ENCODE measurements around the gene RNF166. TPM values are rescaled to one million over a fixed set of nuclear protein-coding genes. Genes with fewer than 3 reads are reported as not detected.

Gene RNF166
- total RNA-seq, 1 experiment from 2014 or later: 26.5 TPM

DNA sequence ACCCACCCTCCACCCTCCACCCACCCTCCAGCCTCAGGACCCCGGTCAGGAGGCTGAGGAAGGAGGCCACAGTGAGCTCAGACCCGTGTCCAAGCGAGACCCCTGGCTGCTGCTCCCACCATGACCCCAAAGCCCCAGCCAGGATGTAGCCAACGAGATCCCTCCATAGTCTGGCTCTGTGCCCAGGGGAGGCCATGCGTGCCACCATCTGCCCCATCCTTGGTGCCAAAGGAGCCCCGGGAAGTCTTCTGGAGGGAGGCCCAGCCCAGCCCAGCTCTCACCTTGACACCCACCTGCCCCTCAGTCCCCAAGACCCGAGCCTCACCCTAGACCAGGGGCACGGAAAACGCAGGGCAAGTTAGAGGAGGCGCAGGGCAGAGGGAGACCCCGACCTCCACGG, 44.6 kb upstream of the RNF166 start:
- Histone ChIP-seq H3K23ac (ENCODE audit: insufficient read length, low read depth, low read length) (no peak overlapping the region), H3T11ph (ENCODE audit: low read length) (no peak overlapping the region), H4K20me1 (ENCODE audit: control insufficient read depth, insufficient read depth, insufficient read length) (no peaks in the 10 kb centered on the region), H2AK5ac (ENCODE audit: insufficient read length, low read length) (no peak overlapping the region), H3K79me2 (ENCODE audit: insufficient read depth, low read length) (no peaks in the 10 kb centered on the region), H3K4me1 (ENCODE audit: insufficient read depth, low read length) (no peaks in the 10 kb centered on the region), H3K27ac (ENCODE audit: insufficient read length, low read depth, low read length) (no peak overlapping the region), H3K27me3 (ENCODE audit: insufficient read depth, low read length) (no peaks in the 10 kb centered on the region), H3K23me2 (ENCODE audit: insufficient read length, low read depth, low read length, poor library complexity, severe bottlenecking) (no peaks in the 10 kb centered on the region), H2AFZ (ENCODE audit: low read length) (no peak overlapping the region), H2BK5ac (ENCODE audit: insufficient read length, low read length) (no peak overlapping the region), H3K56ac (ENCODE audit: insufficient read length, low read depth, low read length) (no peak overlapping the region), H3K18ac (ENCODE audit: insufficient read length, low read depth, low read length) (no peak overlapping the region), H3K9ac (ENCODE audit: extremely low read depth, insufficient read length, low read length) (no peak overlapping the region), H3K4ac (ENCODE audit: low read depth, low read length) (no peak overlapping the region), H4K8ac (replicated peaks; ENCODE audit: insufficient read length, low read depth, low read length) (no peak overlapping the region), H3K79me1 (ENCODE audit: insufficient read depth, low read depth, low read length, poor library complexity, severe bottlenecking) (no peaks in the 10 kb centered on the region), H4K5ac (ENCODE audit: insufficient read length, low read depth, low read length) (no peak overlapping the region), H2BK20ac (ENCODE audit: low read depth, low read length, poor library complexity, severe bottlenecking) (no peak overlapping the region), H2BK15ac (ENCODE audit: low read depth, low read length) (no peak overlapping the region), H3K4me2 (ENCODE audit: insufficient read depth, insufficient read length, low read length) (no peak overlapping the region), H3K9me3 (ENCODE audit: control insufficient read depth, low read depth, low read length) (no peaks in the 10 kb centered on the region), H2BK12ac (ENCODE audit: insufficient read length, low read depth, low read length) (no peak overlapping the region), H3K14ac (ENCODE audit: insufficient read depth, low read length) (no peak overlapping the region), H4K91ac (ENCODE audit: insufficient read length, low read depth, low read length) (no peak overlapping the region), H2BK120ac (ENCODE audit: low read depth, low read length, poor library complexity, severe bottlenecking) (no peak overlapping the region)
- Mint-ChIP-seq H3K9me3 (no peaks in the 10 kb centered on the region), H3K27ac (no peak overlapping the region), H3K4me3 (no peak overlapping the region), H3K36me3 (ENCODE audit: insufficient read depth in 1 of 3, low read depth in 3 of 3) (no peaks in the 10 kb centered on the region), H3K27me3 (ENCODE audit: low read depth) (no peaks in the 10 kb centered on the region), H3K4me1 (peaks cover 18 to 35% of the 10 kb centered on the region in 2 experiments)
- TF ChIP-seq, protein P1, sequence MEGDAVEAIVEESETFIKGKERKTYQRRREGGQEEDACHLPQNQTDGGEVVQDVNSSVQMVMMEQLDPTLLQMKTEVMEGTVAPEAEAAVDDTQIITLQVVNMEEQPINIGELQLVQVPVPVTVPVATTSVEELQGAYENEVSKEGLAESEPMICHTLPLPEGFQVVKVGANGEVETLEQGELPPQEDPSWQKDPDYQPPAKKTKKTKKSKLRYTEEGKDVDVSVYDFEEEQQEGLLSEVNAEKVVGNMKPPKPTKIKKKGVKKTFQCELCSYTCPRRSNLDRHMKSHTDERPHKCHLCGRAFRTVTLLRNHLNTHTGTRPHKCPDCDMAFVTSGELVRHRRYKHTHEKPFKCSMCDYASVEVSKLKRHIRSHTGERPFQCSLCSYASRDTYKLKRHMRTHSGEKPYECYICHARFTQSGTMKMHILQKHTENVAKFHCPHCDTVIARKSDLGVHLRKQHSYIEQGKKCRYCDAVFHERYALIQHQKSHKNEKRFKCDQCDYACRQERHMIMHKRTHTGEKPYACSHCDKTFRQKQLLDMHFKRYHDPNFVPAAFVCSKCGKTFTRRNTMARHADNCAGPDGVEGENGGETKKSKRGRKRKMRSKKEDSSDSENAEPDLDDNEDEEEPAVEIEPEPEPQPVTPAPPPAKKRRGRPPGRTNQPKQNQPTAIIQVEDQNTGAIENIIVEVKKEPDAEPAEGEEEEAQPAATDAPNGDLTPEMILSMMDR (conservative IDR thresholded peaks at IDR 0.05): no peak
- WGBS (ENCODE audit: extremely low coverage, insufficient read length, low lambda C conversion rate): no CpG with 5 or more reads among the region's 12 CpGs
- no peak for DNase-seq

All from H9 (cell line).